Measurements from ENCODE around the gene CTDP1.

CTDP1 gene

DNA sequence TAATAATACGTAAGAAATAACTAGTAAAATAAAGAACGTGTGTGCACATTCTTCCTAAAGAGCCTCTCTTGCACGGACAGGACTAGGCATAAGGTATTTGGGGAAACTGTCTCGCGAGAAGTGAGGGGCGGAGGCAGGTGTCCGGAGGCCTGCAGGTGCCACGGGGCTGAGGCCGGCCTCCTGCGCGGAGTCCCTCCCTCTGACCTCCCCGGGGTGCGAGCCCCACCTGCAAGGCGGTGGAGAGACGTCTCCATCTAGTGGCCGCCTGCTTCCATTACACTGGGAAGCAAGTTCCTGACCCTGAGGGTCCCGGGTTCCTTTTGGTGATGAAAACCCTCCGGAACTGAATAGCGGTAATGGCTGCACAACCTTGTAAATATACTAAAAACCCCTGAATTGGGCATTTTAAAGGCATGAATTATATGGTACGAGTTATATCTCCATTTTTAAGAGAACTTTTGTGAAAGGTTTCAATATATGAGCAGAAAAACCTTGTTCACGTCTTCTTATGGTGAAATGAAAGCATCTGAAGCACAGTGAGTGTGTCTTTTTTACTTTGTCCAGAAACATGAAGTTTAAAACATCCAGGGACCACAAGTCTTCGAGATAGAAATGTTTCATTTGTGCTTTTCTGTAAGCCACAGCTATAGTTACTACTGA, 35.5 kb upstream of the CTDP1 start:
- peak; percentile 1 for DNase-seq (ENCODE audit: low read depth, low spot score)

DNA sequence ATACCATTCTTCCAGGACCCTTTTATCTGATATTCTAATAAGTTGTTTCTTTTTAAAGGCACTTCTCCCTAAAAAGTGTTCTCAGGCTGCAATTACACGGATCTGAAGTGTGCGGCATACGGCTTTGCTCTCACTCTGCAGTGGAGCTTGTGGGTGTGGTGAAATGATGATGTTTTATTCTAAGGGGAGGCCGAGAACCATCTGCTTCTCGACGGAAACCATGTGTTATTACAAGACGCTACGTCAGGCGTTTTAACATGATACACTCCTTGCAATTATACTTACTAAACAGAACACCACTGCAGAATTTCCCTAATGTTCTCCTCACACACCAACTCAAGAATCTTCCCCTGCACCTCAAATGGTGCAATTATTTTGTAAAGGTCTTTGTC, 34.9 kb upstream of the CTDP1 start:
- DNase-seq (ENCODE audit: low read depth, low spot score): no peak

DNA sequence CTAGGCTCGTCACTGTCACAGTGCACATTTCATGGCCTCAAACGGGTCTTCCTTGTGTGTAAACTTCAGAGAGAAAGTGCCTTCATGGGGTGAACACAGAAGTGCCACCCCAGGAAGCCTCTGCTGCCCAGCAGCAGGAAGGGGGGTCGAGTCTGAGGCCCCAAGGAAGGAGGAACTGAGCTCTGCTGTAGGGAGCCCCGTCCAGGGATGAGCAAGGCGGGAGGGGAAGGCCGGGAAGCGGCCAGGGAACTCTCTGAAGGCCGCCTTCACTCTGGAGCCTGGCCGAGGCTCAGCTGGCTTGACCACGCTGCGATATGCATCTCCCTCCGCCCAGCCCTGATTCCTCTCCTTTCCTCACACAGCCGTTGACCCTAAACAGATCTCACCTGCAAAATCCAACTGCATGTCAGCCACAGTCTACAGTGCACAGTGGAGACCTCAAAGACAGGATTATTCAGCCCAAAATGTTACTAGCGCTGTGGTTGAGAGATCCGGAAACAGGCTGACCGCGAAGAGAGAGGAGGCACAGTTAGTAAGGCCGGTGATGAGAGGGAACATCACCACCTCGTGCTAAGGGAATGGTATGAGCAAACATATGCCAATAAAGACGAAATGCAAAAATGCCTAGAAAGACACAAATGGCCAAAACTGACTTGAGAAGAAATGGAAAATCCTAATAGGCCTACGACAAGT, 34.2 kb upstream of the CTDP1 start:
- DNase-seq (ENCODE audit: low read depth, low spot score): no peak

DNA sequence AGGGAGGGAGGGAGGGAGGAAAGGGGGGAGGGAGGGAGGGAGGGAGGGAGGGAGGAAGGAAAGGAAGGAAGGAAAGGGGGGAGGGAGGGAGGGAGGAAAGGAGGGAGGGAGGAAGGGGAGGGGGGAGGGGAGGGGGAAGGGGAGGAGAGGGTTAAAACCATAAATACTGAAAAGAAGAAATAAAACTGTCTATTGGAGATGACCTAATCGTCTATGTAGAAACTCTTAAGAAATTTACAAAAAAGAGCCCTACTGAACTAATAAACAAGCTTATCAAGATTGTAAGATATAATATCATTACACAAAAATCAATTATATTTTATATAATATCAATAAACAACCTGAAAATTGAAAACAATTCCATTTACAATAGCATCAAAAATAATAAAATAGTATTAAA, 32.3 kb upstream of the CTDP1 start:
- no peak for DNase-seq (ENCODE audit: low read depth, low spot score)

DNA sequence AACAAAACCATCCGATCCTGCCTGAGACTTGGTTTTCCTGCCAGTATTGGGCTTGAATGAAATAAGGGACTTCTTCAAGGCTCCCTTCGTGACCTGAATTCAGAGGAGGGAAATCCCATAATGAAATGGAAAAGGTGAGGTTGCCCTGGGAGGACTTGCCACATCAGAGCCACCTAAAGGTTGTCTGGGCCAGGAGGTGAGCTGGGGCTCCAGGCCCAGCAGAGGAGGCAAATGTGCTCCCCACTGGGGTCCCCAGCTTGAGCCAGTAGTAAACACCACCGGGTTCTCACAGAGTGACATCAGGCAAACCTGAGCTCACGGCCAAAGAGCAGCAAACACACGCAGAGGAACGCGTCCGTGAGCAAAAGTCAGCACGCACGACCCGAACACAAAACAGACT, 28.6 kb upstream of the CTDP1 start:
- DNase-seq (ENCODE audit: low read depth, low spot score): no peak

DNA sequence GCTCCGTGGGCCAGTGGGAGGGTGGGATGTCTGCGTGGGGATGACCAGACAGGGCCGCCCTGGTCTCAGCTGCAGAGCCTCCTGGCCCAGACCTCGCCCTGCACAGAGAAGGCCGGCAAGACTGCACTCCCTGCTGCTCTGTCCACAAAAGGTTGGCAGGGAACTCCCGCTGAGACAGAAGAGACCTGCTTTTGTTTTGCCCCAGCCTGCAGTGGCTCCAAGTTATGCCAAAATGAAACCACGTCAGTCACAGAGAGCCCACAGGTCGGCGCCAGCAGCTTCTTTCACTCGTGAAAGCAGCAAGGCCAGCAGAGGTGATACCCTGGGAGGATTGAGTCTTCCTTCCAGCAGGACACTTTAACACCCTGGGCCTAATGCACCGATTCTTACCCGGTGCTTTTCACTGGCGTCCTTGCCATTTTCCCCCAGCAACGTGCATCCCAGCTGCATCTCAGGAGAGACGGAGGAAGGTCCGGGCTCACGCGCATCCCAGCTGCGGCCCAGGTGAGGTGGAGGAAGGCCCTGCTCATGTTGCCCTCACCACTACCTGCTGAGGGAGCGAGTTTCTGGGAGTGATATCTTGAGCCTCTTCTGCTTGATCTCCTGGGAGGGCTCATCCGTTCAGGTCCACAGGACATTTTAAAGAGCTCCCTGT, 22.1 kb upstream of the CTDP1 start:
- no peak for DNase-seq (ENCODE audit: low read depth, low spot score)

DNA sequence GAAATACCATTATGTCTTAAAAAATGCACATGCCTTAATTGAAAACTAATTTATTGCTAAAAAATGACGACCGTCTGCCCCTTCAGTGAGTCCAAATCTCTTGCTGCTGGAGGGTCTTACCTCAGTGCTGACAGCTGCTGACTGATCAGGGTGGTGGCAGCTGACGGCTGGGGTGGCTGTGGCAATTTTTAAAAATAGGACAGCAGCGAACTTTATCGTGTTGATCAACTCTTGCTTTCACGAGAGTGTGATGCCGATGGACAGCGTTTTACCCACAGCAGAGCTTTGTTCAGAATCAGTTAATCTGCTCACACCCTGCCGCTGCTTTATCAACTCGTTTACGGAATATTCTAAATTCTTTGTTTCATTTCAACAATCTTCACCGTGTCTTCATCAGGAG, 21.2 kb upstream of the CTDP1 start:
- no peak for DNase-seq (ENCODE audit: low read depth, low spot score)

DNA sequence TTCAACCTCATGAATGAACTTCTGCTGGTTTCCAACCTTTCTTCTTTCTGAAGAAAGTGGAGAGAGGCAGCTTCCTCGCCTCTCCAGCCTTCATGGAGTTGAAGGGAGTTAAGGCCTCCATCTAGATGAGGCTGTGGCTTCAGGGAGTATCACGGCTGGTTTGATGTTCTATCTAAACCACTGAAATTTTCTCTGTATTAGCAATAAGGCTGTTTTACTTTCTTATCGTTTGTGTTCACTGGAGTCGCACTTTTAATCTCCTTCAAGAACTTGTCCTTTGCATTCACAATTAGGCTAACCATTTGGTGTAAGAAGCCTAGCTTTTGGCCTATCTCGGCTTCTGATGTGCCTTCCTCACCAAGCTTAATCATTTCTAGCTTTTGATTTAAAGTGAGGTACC, 19.9 kb upstream of the CTDP1 start:
- DNase-seq (ENCODE audit: low read depth, low spot score): no peak

DNA sequence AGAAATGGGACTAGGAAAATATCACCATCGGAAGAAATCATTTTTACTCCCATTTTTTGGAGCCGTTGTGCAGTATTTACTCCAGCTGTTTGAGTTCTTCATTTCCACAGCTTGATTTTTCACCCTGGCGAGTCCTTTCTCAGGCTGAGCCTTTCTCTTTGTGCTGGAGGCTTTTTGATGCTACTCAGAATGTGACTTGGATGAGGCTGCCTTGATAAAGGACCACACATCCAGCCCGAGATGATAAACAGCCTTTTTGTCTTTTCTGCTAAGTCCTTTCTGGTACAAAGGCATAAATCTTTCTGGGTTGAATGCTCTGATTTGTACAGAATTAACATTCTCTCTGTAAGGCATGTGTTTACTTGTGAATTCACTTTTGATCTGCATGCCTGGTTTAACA, 17.6 kb upstream of the CTDP1 start:
- no peak for DNase-seq (ENCODE audit: low read depth, low spot score)

DNA sequence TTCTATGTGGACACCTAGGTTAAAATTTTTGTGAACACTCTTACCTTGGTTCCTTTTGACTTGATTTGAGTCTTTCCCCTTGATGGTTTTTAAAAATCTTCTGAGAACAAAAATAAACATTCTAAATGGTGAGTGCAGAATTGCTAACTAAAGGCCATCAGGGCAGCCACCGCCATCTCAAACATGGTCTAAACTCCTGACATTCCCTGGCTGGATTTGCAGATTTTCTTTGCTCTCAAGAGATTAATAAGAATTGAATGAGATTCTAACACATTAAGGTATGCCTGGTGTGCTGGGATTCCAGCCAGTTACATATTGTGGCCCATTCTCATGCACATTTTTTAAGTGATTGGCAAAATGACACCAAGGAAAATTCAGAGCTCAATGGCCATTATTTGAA, 17.2 kb upstream of the CTDP1 start:
- DNase-seq (ENCODE audit: low read depth, low spot score): no peak

DNA sequence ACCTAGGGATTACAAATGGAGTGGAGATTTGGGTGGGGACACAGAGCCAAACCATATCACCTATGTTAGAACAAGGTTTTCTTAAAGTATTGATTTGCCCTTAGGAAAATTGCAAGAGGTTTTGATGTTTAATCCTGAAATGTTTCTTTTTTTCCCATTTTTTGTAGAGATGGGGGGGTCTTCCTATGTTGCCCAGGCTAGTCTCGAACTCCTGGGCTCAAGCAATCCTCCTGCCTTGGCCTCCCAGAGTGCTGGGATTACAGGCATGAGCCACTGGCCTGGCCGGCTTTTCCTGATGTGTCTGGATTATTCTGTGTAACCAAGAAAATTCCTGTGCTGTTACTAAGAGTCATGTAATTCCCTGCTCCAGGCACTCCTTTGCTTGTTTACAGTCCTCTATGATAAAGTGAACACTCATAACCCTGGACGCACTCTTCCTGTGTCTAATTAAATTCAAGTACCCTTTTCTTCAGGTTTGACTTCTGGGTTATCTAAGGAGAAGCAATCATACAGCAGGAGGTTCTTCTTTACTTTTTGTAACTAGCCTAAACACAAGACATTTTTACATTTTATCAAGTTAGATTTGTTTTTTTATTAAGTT, 15.0 kb upstream of the CTDP1 start:
- no peak for DNase-seq (ENCODE audit: low read depth, low spot score)

DNA sequence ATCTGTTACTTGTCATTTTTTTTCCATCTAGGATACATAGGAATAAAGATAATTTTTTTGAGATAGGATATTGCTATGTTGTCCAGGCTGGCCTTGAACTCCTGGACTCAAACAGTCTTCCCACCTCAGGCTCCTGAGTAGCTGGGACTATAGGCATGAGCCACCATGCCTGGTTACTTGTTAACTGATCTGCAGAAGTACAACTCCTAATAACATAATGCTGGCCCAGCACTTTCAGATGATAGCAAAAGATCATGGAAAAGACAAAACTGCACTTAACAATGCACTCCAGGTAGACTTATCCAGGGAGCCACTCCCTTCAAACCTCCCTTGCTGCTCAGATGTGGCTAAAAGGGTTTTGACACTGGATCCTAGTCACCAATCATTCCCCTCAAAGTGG, 11.4 kb upstream of the CTDP1 start:
- no peak for DNase-seq (ENCODE audit: low read depth, low spot score)

DNA sequence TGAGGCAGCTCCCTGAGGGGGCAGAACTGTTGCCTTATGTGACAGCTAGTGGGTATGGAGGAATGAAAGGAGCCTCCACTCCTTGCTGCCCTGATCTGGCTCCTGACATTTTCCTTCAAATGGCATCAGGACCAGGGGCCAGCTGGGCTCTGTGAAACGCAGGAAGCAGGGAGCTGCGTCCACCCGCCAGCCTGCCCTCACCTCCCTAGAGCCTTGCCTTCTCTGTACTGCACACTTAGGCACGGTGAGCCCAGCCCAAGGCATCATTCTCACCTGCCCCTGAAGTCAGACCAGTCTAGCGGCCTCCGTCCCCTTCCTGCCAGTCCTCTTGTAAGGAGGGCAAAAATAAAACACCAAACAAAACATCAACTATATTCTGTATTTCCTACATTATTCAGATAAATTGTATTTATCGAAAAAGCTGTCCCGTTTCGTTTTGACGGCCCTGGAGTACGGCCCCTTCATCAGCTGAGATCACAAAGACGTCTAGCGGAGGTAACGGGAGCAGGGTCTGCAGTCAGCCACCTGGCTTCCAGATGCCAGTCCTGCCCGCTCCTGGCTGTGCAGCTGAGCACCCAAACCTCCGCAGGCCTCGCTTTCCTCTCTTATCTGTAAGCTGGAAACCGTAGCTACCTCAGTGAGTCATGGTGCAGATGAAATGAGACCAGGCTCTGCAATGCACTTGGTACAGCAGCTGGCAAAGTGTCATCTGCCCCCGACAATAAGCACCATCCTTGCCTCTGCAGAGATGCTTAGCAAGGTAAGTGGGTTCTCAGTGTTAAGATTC, 6.9 kb upstream of the CTDP1 start:
- no peak for DNase-seq (ENCODE audit: low read depth, low spot score)

DNA sequence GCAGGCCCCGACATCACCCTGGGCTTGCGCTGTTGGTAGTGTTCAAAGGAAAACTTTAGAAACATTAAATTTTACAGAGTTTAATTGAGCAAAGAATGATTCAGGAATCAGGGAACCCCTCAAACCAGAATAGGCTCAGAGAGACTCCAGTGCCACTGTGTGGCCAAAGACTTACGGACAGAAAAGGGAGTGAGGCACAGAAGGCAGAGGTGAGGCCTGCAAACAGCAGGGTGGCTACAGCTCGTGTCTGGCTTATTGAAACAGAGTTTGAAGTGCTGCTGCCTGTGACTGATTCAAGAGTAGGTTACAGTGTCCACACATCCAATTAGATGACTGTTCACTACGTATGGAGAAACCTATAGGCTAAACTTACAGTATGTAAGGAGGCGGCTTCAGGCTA, 2.4 kb upstream of the CTDP1 start:
- no peak for DNase-seq (ENCODE audit: low read depth, low spot score)

DNA sequence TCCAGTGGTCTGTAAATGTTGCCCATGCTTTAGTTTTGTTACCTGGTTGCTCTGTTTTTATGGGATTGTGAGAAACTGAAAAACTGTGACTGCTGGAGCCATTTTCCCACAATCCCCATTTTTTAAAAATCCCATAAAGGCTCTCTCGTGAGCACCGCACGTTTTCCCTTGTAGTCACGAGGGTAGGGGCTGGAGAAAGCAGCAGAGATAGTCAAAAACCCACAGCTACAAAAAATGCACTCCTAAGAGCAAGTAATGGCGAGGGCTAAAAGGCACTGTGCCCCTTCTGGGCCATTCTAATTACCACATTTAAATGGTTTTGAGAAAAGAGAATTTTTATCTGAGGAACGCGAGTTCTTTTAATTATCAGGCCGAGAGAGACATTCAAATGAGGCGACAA, 1.8 kb upstream of the CTDP1 start:
- no peak for DNase-seq (ENCODE audit: low read depth, low spot score)

DNA sequence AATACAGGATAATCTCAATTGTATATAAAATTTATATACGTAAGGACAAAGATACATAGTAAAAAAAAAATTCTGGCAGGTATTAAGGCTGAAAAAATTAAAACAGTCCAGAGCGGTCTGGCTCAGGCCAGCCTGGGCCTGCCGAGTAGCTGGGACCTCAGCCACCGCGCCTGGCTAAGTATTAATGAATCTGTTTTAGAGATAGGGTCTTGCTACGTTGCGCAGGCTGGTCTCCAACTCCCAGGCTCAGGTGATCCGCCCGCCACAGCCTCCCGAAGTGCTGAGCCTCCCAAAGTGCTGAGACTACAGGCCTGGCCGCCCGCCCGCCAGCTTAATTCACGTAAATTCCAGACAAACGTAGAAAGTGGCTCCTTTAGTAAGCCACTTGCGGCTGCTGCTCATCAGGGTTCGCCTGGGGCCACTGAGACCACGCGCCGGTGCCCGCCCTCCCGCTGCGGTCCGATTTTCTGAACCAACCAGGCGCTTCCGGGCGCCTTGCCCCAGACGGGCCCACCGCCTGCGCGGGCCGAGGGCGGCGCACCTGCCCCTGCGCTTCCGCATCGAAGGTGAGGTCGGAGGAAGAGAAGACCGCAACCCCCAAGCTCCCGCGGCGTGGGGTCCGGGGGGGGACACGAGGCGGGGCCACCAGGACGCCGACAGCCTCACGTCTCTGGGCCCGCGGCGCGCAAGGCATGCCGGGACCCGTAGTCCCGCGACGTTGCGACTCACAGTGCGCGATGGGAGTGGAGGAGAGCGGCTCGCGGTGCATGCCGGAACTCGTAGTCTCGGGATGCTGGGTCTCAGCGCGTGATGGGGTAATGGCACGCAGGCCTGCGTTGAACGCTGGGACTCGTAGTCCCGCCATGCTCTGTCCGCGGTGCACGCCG, 695 bp upstream of the CTDP1 start:
- peak; percentile 97 for DNase-seq (ENCODE audit: low read depth, low spot score)

DNA sequence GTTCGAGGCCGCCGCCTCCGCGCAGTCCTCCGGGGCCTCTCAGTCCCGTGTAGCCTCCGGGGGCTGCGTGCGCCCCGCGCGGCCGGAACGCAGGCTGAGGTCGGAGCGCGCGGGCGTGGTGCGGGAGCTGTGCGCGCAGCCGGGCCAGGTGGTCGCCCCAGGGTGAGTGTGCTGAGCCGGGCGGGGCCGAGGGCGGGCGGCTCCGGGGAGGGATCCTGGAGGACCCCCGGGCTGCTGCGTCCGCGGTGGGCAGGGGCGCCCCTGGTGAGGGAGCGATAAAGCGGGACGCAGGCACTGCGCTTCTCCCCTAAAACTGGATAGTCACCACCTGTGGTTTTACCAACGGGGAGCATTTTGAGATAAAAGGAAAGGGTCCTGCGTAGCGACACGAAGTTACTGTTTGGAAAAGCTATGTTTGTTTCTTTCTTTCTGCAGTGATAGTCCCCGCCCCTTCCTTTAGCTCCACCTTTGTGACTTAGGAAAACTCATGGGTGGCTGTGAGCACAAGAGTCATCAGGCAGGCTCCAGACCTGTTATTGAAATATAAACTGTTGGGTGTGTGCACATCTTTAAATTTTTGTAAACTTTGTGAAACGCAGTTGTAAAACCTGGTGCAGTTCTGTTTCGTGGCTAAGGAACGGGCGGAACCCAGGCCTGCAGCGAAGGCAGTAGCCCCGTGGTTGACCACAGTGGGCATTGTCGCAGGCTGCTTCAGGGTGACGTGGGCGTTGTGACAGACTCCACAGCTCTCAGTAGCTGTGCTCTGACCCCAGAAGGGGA, 687 bp downstream of the CTDP1 start:
- no peak for DNase-seq (ENCODE audit: low read depth, low spot score)

DNA sequence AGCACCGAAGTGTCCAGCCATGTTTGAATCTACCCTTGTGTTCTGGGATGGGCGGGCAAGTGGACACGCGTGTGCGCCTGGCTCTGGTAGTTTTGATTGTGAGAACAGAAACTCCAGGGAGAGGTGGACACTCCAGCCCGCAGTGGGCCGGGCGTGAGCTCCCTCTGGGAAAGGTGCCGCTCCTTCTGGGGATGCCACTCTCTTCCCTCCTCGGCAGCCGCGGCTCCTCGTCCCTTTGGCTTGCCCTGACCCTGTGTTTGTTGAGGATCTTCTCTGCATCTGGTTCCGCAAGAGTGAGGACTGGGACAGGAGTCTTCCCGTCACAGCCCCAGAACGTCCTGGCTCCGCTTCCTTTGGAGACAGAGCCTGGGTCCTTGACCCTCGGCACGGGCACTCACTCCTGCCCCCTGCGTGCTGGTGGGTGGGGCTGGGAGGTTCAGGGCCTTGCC, 1.3 kb downstream of the CTDP1 start:
- no peak for DNase-seq (ENCODE audit: low read depth, low spot score)

DNA sequence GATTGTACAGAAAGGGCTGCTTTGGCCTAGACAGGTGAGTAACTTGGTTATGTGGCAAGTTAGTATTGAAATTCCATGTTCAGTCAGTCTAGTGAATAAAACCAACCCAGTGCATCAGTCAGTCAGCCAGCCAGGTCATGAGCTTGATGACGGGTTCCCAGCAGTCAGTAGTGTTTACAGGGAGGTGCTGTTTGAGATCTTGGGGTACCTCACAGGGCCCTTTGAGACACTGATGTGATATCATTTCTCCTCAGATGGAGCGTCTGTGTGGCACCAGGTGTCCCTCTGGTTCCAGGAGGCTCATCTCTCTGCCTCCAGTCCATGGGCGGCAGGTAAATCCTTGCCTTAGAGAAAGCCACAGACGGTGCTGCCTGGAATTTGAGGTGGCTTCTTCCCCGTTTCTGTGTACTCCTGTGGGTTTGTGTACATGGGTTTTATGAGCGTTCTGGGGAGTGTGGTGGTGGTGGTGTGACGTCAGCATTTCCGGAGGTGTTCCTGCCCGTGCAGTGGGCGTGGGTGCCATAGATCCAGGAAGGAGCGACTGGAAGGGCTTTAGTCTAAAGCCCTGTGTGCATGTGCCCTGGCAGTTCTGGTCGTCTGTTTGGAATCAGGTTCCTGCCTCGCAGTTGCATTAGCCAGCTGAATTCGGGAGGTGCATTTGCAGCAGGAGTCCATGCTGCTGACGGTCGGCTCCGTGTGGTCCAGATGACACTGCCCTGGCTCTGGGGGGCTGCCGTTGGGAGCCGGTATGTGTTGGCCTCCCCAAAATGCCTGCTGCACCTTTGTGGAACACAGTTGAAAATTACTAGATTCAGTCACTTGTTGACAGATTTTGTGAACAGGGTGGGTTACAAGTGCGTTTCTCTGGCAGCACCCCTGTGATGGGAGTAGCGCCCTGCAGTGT, 2.1 kb downstream of the CTDP1 start:
- DNase-seq (ENCODE audit: low read depth, low spot score): no peak

Data from brain pericyte (primary cell).